Prostate gland (tissue), 2 donors: ENCODE measurements around the gene NRTN.

Source experiments
- CTCF ChIP-seq, 4 experiments: fragments of 200-600 bp in 2 of 4; fragments of 450-650 bp in 2 of 4; sonication (generic) in 2 of 4; IDR thresholded peaks; 1 replicate in 3 of 4; 2 replicates in 1 of 4; pipeline ENCODE4 v1.5.1; 2016 to 2019; ENCODE audit warnings: antibody characterized with exemption in 4 of 4, mild to moderate bottlenecking in 2 of 4, moderate library complexity in 2 of 4
- POLR2A ChIP-seq: fragments of 450-650 bp; IDR thresholded peaks from one replicate; pipeline ENCODE4 v1.6.1; 2016; ENCODE audit warnings: antibody characterized with exemption, mild to moderate bottlenecking
- POLR2AphosphoS5 ChIP-seq: sonication (generic); formaldehyde crosslinking; IDR thresholded peaks from one replicate; pipeline ENCODE4 v1.6.1; 2017; ENCODE audit warnings: antibody characterized with exemption

- TF ChIP-seq POLR2AphosphoS5 (no peak), CTCF (IDR thresholded peaks at IDR 0.05) (no peak), POLR2A (no peak)
These were observed 58.3 kb downstream of the NRTN start for GRCh38 chr19:5863030-5863665.
